Skeletal muscle tissue (tissue), 4 donors: Measurements from ENCODE around the gene SETD1A. TPM values are rescaled to one million over a fixed set of nuclear protein-coding genes. Genes with fewer than 3 reads are reported as not detected.

ENCODE experiments used
- H3K27ac ChIP-seq: one replicate; pipeline ENCODE4 v1.7.0; 2013; ENCODE audit warnings: mild to moderate bottlenecking, low read depth, low read length, inconsistent platforms
- H3K27me3 ChIP-seq, 3 donors: one replicate each; pipeline ENCODE4 v1.7.0; 2013; ENCODE audit warnings: low read length in 3 of 3; ENCODE audit not compliant: control insufficient read depth in 3 of 3, insufficient read depth in 3 of 3
- H3K36me3 ChIP-seq, 3 donors: one replicate each; pipeline ENCODE4 v1.7.0; 2013; ENCODE audit warnings: low read length in 3 of 3; ENCODE audit not compliant: control insufficient read depth in 3 of 3, insufficient read depth in 3 of 3
- H3K4me1 ChIP-seq, 3 donors: one replicate each; pipeline ENCODE4 v1.7.0; 2013; ENCODE audit warnings: low read length in 3 of 3, mild to moderate bottlenecking in 3 of 3; ENCODE audit not compliant: control insufficient read depth in 3 of 3, insufficient read depth in 3 of 3
- H3K4me3 ChIP-seq, 3 donors: one replicate each; pipeline ENCODE4 v1.7.0; 2013; ENCODE audit warnings: low read length in 3 of 3
- H3K9ac ChIP-seq, 3 donors: one replicate each; pipeline ENCODE4 v1.7.0; 2013; ENCODE audit warnings: low read length in 3 of 3, mild to moderate bottlenecking in 3 of 3, moderate library complexity in 2 of 3, low read depth in 1 of 3
- H3K9me3 ChIP-seq, 3 donors: one replicate each; pipeline ENCODE4 v1.7.0; 2013; ENCODE audit warnings: low read length in 3 of 3; ENCODE audit not compliant: control insufficient read depth in 3 of 3
- total RNA-seq: library from RNA; depleted of rRNA; stranded (reverse); fragments of >200 nt; gene quantifications from one replicate; pipeline ENCODE4 v1.2.3, GENCODE V29; 2014
- donor health status: Osteomylitis.

Gene SETD1A
- total RNA-seq, 1 donor from 2014 or later = 3.7 TPM

- H3K9me3 ChIP-seq = no peaks in the 10 kb centered on the region
- H3K27me3 ChIP-seq = no peaks in the 10 kb centered on the region
- H3K4me3 ChIP-seq = no peak overlapping the region
- no peak overlapping the region for H3K27ac ChIP-seq
- peaks cover 3 to 8% (median 4%) of the 10 kb centered on the region in 3 donors for H3K4me1 ChIP-seq
- peaks cover 51 to 66% (median 62%) of the 10 kb centered on the region in 3 donors for H3K36me3 ChIP-seq
- H3K9ac ChIP-seq = no peak overlapping the region
These were observed 22.4 kb downstream of the SETD1A start for GRCh38 chr16:30980023-30980371.

- H3K36me3 ChIP-seq = peaks cover 50 to 62% (median 62%) of the 10 kb centered on the region in 3 donors
- no peak overlapping the region for H3K9ac ChIP-seq
- no peaks in the 10 kb centered on the region for H3K9me3 ChIP-seq
- H3K4me1 ChIP-seq = peaks cover 8 to 12% (median 9%) of the 10 kb centered on the region in 3 donors
- no peaks in the 10 kb centered on the region for H3K27me3 ChIP-seq
- H3K4me3 ChIP-seq = no peak overlapping the region
- H3K27ac ChIP-seq = no peak overlapping the region
These were observed 22.9 kb downstream of the SETD1A start for GRCh38 chr16:30980434-30980833.

GRCh38 chr16:30980959-30981358 lies 23.4 kb downstream of the SETD1A start:
- Histone ChIP-seq H3K36me3 (peaks cover 45 to 57% (median 57%) of the 10 kb centered on the region in 3 donors), H3K4me1 (peaks cover 13 to 17% (median 14%) of the 10 kb centered on the region in 3 donors), H3K27ac (no peak overlapping the region), H3K4me3 (no peak overlapping the region), H3K9me3 (no peaks in the 10 kb centered on the region), H3K9ac (no peak overlapping the region), H3K27me3 (no peaks in the 10 kb centered on the region)

- Histone ChIP-seq H3K27ac (peak overlapping the region; percentile 12), H3K9ac (no peak overlapping the region), H3K36me3 (peaks cover 40 to 51% (median 50%) of the 10 kb centered on the region in 3 donors), H3K4me3 (no peak overlapping the region), H3K9me3 (no peaks in the 10 kb centered on the region), H3K27me3 (no peaks in the 10 kb centered on the region), H3K4me1 (peaks cover 18 to 21% (median 19%) of the 10 kb centered on the region in 3 donors)
These were observed 25.2 kb downstream of the SETD1A start for GRCh38 chr16:30982548-30983288.

GRCh38 chr16:30983289-30983889 lies 25.8 kb downstream of the SETD1A start:
- H3K27ac ChIP-seq = peak overlapping the region; percentile 12
- H3K9ac ChIP-seq = no peak overlapping the region
- peaks cover 42 to 50% (median 45%) of the 10 kb centered on the region in 3 donors for H3K36me3 ChIP-seq
- no peak overlapping the region for H3K4me3 ChIP-seq
- peaks cover 18 to 21% (median 19%) of the 10 kb centered on the region in 3 donors for H3K4me1 ChIP-seq
- H3K9me3 ChIP-seq = no peaks in the 10 kb centered on the region
- no peaks in the 10 kb centered on the region for H3K27me3 ChIP-seq

- no peak overlapping the region for H3K27ac ChIP-seq
- no peaks in the 10 kb centered on the region for H3K9me3 ChIP-seq
- peaks cover 40 to 45% (median 45%) of the 10 kb centered on the region in 3 donors for H3K36me3 ChIP-seq
- no peak overlapping the region for H3K9ac ChIP-seq
- H3K27me3 ChIP-seq = no peaks in the 10 kb centered on the region
- H3K4me3 ChIP-seq = no peak overlapping the region
- H3K4me1 ChIP-seq = peaks cover 18 to 21% (median 19%) of the 10 kb centered on the region in 3 donors
These were observed 26.5 kb downstream of the SETD1A start for GRCh38 chr16:30983898-30984610.

- H3K4me1 ChIP-seq = peaks cover 18 to 21% (median 19%) of the 10 kb centered on the region in 3 donors
- H3K27ac ChIP-seq = peak within 1 kb of the TSS; percentile 75
- H3K27me3 ChIP-seq = no peaks in the 10 kb centered on the region
- no peaks in the 10 kb centered on the region for H3K9me3 ChIP-seq
- H3K36me3 ChIP-seq = peaks cover 40 to 45% (median 40%) of the 10 kb centered on the region in 3 donors
- peak within 1 kb of the TSS; percentile 71 to 80 (median 76) for H3K9ac ChIP-seq
- peak within 1 kb of the TSS; percentile 76 to 78 (median 77) for H3K4me3 ChIP-seq
These were observed 27.3 kb downstream of the SETD1A start, which contains the start of gene HSD3B7 for GRCh38 chr16:30984669-30985400. Gene HSD3B7 (plus strand): TSS chr16:30985207. CDS start chr16:30985659, 452 bp downstream.

- Histone ChIP-seq H3K27me3 (no peaks in the 10 kb centered on the region), H3K36me3 (peaks cover 33 to 39% (median 36%) of the 10 kb centered on the region in 3 donors), H3K9ac (peak overlapping the region; percentile 71 to 80 (median 76)), H3K27ac (peak overlapping the region; percentile 75), H3K4me1 (peaks cover 18 to 21% (median 19%) of the 10 kb centered on the region in 3 donors), H3K9me3 (no peaks in the 10 kb centered on the region), H3K4me3 (peak overlapping the region; percentile 76 to 78 (median 77))
These were observed 28.0 kb downstream of the SETD1A start for GRCh38 chr16:30985401-30986128.
